HT1080 (cell line): Measurements from ENCODE around the gene PARD3B. TPM values are rescaled to one million over a fixed set of nuclear protein-coding genes. Genes with fewer than 3 reads are reported as not detected.

ENCODE experiments used
- DNase-seq: peaks from one replicate; pipeline ENCODE4 v3.0.0-alpha.2; 2015; ENCODE audit warnings: low read depth
- total RNA-seq: library from RNA; depleted of rRNA; stranded (reverse); fragments of >200 nt; shearing (Covaris generic); gene quantifications from 2 replicates; pipeline ENCODE4 v1.2.3, GENCODE V29; 2014

Gene PARD3B
- total RNA-seq, 1 experiment from 2014 or later: 2.2 TPM

- DNase-seq: no peak
Measured at GRCh38 chr2:204744506-204744905, 199.2 kb downstream of the PARD3B start.

- no peak for DNase-seq
Measured at GRCh38 chr2:204748286-204748685, 203.0 kb downstream of the PARD3B start.

GRCh38 chr2:204749319-204749718, 204.0 kb downstream of the PARD3B start:
- DNase-seq: peak; percentile 9

GRCh38 chr2:204750389-204750788, 205.1 kb downstream of the PARD3B start:
- no peak for DNase-seq

- no peak for DNase-seq
Measured at GRCh38 chr2:204751472-204751871, 206.2 kb downstream of the PARD3B start.

- DNase-seq: no peak
Measured at GRCh38 chr2:204753841-204754240, 208.6 kb downstream of the PARD3B start.

GRCh38 chr2:204754898-204755297, 209.6 kb downstream of the PARD3B start:
- DNase-seq: no peak

- DNase-seq: peak; percentile 8
Measured at GRCh38 chr2:204763974-204764703, 218.9 kb downstream of the PARD3B start.

- no peak for DNase-seq
Measured at GRCh38 chr2:204770735-204771134, 225.5 kb downstream of the PARD3B start.

GRCh38 chr2:204771721-204772120, 226.4 kb downstream of the PARD3B start:
- DNase-seq: no peak

- DNase-seq: no peak
Measured at GRCh38 chr2:204772546-204772945, 227.3 kb downstream of the PARD3B start.

GRCh38 chr2:204775766-204776165, 230.5 kb downstream of the PARD3B start:
- DNase-seq: no peak

GRCh38 chr2:204776781-204777559, 231.7 kb downstream of the PARD3B start:
- DNase-seq: peak; percentile 3

GRCh38 chr2:204779771-204780170, 234.5 kb downstream of the PARD3B start:
- no peak for DNase-seq

- no peak for DNase-seq
Measured at GRCh38 chr2:204781941-204782340, 236.7 kb downstream of the PARD3B start.

GRCh38 chr2:204790076-204790475, 244.8 kb downstream of the PARD3B start:
- DNase-seq: no peak

- no peak for DNase-seq
Measured at GRCh38 chr2:204791230-204791629, 246.0 kb downstream of the PARD3B start.

GRCh38 chr2:204794624-204795023, 249.3 kb downstream of the PARD3B start:
- no peak for DNase-seq

- DNase-seq: peak; percentile 69
Measured at GRCh38 chr2:204795156-204795555, 249.9 kb downstream of the PARD3B start.

GRCh38 chr2:204796581-204796980, 251.3 kb downstream of the PARD3B start:
- no peak for DNase-seq

- DNase-seq: no peak
Measured at GRCh38 chr2:204799791-204800190, 254.5 kb downstream of the PARD3B start.

- DNase-seq: no peak
Measured at GRCh38 chr2:204808494-204808893, 263.2 kb downstream of the PARD3B start.
